ENCODE data around the gene IL20RA. TPM values are rescaled to one million over a fixed set of nuclear protein-coding genes. Genes with fewer than 3 reads are reported as not detected.
"Not testable (repeated sequence)": the region's sequence is repeated elsewhere in the genome, so short reads cannot be mapped to it uniquely, and the experiment has no call there.

The IL20RA gene
- total and polyA plus RNA-seq, 2 donors (not counting 3 experiments of a cell fraction or from before 2014, with no cell fraction given), result not detected

- BruUV-seq (replicated peaks), result no TSS peak
- CTCF ChIA-PET, result interaction anchor here (0.8 to 2.8 kb wide), 12 partner anchors 9 to 565 kb away, joined by 3 to 23 read pairs (median 5); partner anchors contain the start of gene IL20RA
- TF ChIP-seq EZH2 (IDR thresholded peaks at IDR 0.05; ENCODE audit: borderline replicate concordance, low read depth, low read length, severe bottlenecking) (no peak), CTCF (IDR thresholded peaks at IDR 0.05; ENCODE audit: extremely low read depth in 1 of 2, insufficient read depth in 1 of 2, low read depth in 1 of 2, low read length in 2 of 2) (peak; percentile 67 to 76)
- Histone ChIP-seq H2AFZ (ENCODE audit: low read depth, low read length) (no peak overlapping the region), H3K36me3 (ENCODE audit: control insufficient read depth in 2 of 2, extremely low read depth in 1 of 2, insufficient read depth in 2 of 2, low read length in 2 of 2) (no peaks in the 10 kb centered on the region), H4K20me1 (replicated peaks; ENCODE audit: control insufficient read depth, extremely low read depth, insufficient read depth, low read length) (no peaks in the 10 kb centered on the region), H3K4me2 (ENCODE audit: insufficient read depth, low read length) (no peak overlapping the region), H3K9me1 (replicated peaks; ENCODE audit: control insufficient read depth, extremely low read depth, insufficient read depth, low read length) (no peaks in the 10 kb centered on the region), H3K9ac (replicated peaks; ENCODE audit: extremely low read depth, insufficient read depth, low read length) (no peak overlapping the region), H3K4me3 (replicated peaks in 1 of 3; ENCODE audit: insufficient read depth in 1 of 3, low read depth in 1 of 3, low read length in 3 of 3) (no peak overlapping the region), H3K4me1 (ENCODE audit: control insufficient read depth, extremely low read depth, insufficient read depth, low read length) (no peaks in the 10 kb centered on the region), H3K27me3 (ENCODE audit: control insufficient read depth in 2 of 2, insufficient read depth in 2 of 2, low read length in 2 of 2) (peaks cover 2% of the 10 kb centered on the region in 2 experiments), H3K9me3 (replicated peaks; ENCODE audit: control insufficient read depth, insufficient read depth, low read length) (no peaks in the 10 kb centered on the region), H3K27ac (ENCODE audit: insufficient read depth, low read depth, low read length) (no peak overlapping the region), H3K79me2 (ENCODE audit: control insufficient read depth, insufficient read depth, low read length) (no peaks in the 10 kb centered on the region)
- dilution Hi-C loops (cut with MboI; ENCODE audit: extremely low pct_ligation_motif_present, low sequenced_read_pairs) (no loop called here), intact Hi-C loops (cut with micrococcal nuclease) (loop anchor here (1.0 to 5.0 kb wide), 5 partner anchors 196 to 565 kb away; no protein-coding TSS in a partner anchor)
- peak; percentile 87 for FAIRE-seq
- DNase-seq (ENCODE audit: low read depth, low spot score), result peak; percentile 60
- POLR2A ChIA-PET, result no interaction called here
Measured at GRCh38 chr6:137076277-137077068, 31.7 kb upstream of the IL20RA start.

- H3K4me3 ChIP-seq (replicated peaks in 1 of 3; ENCODE audit: insufficient read depth in 1 of 3, low read depth in 1 of 3, low read length in 3 of 3); H3K4me2 ChIP-seq (ENCODE audit: insufficient read depth, low read length); H3K4me1 ChIP-seq (ENCODE audit: control insufficient read depth, extremely low read depth, insufficient read depth, low read length); H3K9me1 ChIP-seq (replicated peaks; ENCODE audit: control insufficient read depth, extremely low read depth, insufficient read depth, low read length); dilution Hi-C loops (cut with MboI; ENCODE audit: extremely low pct_ligation_motif_present, low sequenced_read_pairs); H3K79me2 ChIP-seq (ENCODE audit: control insufficient read depth, insufficient read depth, low read length); H3K27ac ChIP-seq (ENCODE audit: insufficient read depth, low read depth, low read length); H3K9me3 ChIP-seq (replicated peaks; ENCODE audit: control insufficient read depth, insufficient read depth, low read length); H2AFZ ChIP-seq (ENCODE audit: low read depth, low read length); H4K20me1 ChIP-seq (replicated peaks; ENCODE audit: control insufficient read depth, extremely low read depth, insufficient read depth, low read length); DNase-seq (ENCODE audit: low read depth, low spot score); FAIRE-seq; H3K9ac ChIP-seq (replicated peaks; ENCODE audit: extremely low read depth, insufficient read depth, low read length); H3K27me3 ChIP-seq (ENCODE audit: control insufficient read depth in 2 of 2, insufficient read depth in 2 of 2, low read length in 2 of 2); BruUV-seq (replicated peaks); POLR2A ChIA-PET; H3K36me3 ChIP-seq (ENCODE audit: control insufficient read depth in 2 of 2, extremely low read depth in 1 of 2, insufficient read depth in 2 of 2, low read length in 2 of 2): not testable (repeated sequence)
- CTCF ChIA-PET, result interaction anchor here (0.8 to 2.8 kb wide), 6 partner anchors 8 to 238 kb away, joined by 3 to 21 read pairs (median 8); partner anchors contain the start of gene IL20RA
- intact Hi-C loops (cut with micrococcal nuclease), result loop anchor here (1.0 to 5.0 kb wide), 5 partner anchors 197 to 566 kb away; no protein-coding TSS in a partner anchor
Measured at GRCh38 chr6:137075790-137076189, 31.0 kb upstream of the IL20RA start.

Measured in endothelial cell of umbilical vein (primary cell).